Measurements from ENCODE around the gene KIF26B.

The KIF26B gene

GRCh38 chr1:245753807-245754206 is 599.0 kb downstream of the KIF26B start:
- Histone ChIP-seq H3K9ac (ENCODE audit: low read length) (no peak overlapping the region), H3K9me3 (ENCODE audit: insufficient read depth, low read length) (no peaks in the 10 kb centered on the region), H3K9me2 (replicated peaks; ENCODE audit: insufficient read depth, low read length) (no peaks in the 10 kb centered on the region), H3K27ac (ENCODE audit: low read depth, low read length) (no peak overlapping the region), H3K27me3 (ENCODE audit: low read length) (no peaks in the 10 kb centered on the region), H2AFZ (ENCODE audit: low read depth, low read length, severe bottlenecking) (no peak overlapping the region), H3K79me2 (ENCODE audit: insufficient read depth, low read length) (no peaks in the 10 kb centered on the region), H4K20me1 (ENCODE audit: low read depth, low read length) (no peaks in the 10 kb centered on the region), H3K4me2 (ENCODE audit: low read depth, low read length, poor library complexity, severe bottlenecking) (no peak overlapping the region), H3F3A (ENCODE audit: insufficient read depth) (0 out of 2 replicates have a peak, but pooled peaks cover 3% of the 10 kb centered on the region), H3K4me3 (ENCODE audit: insufficient read depth, low read length, poor library complexity, severe bottlenecking) (no peak overlapping the region), H3K36me3 (ENCODE audit: low read length) (no peaks in the 10 kb centered on the region; the same call in 1 of the 2 replicates)
- no peak for TF ChIP-seq CTCF (IDR thresholded peaks at IDR 0.05; ENCODE audit: insufficient read depth, low read length, poor library complexity, severe bottlenecking)
- no peak for TF ChIP-seq EZH2phosphoT487 (conservative IDR thresholded peaks at IDR 0.05; ENCODE audit: low read length)

- H4K20me1 ChIP-seq (ENCODE audit: low read depth, low read length) = no peaks in the 10 kb centered on the region
- H3K9ac ChIP-seq (ENCODE audit: low read length) = no peak overlapping the region
- H2AFZ ChIP-seq (ENCODE audit: low read depth, low read length, severe bottlenecking) = no peak overlapping the region
- TF ChIP-seq EZH2phosphoT487 (conservative IDR thresholded peaks at IDR 0.05; ENCODE audit: low read length) (no peak), CTCF (IDR thresholded peaks at IDR 0.05; ENCODE audit: insufficient read depth, low read length, poor library complexity, severe bottlenecking) (no peak)
- no peaks in the 10 kb centered on the region; the same call in 1 of the 2 replicates for H3K36me3 ChIP-seq (ENCODE audit: low read length)
- H3K79me2 ChIP-seq (ENCODE audit: insufficient read depth, low read length) = no peaks in the 10 kb centered on the region
- H3K27me3 ChIP-seq (ENCODE audit: low read length) = no peaks in the 10 kb centered on the region
- H3K27ac ChIP-seq (ENCODE audit: low read depth, low read length) = no peak overlapping the region
- H3K4me2 ChIP-seq (ENCODE audit: low read depth, low read length, poor library complexity, severe bottlenecking) = no peak overlapping the region
- H3F3A ChIP-seq (ENCODE audit: insufficient read depth) = 0 out of 2 replicates have a peak, but pooled peaks cover 3% of the 10 kb centered on the region
- no peaks in the 10 kb centered on the region for H3K9me2 ChIP-seq (replicated peaks; ENCODE audit: insufficient read depth, low read length)
- no peak overlapping the region for H3K4me3 ChIP-seq (ENCODE audit: insufficient read depth, low read length, poor library complexity, severe bottlenecking)
- H3K9me3 ChIP-seq (ENCODE audit: insufficient read depth, low read length) = no peaks in the 10 kb centered on the region
Measured at GRCh38 chr1:245754463-245754961, 599.7 kb downstream of the KIF26B start.

All from SU-DHL-6 (cell line).